Measurements from ENCODE around the gene ZDHHC6.

DNA sequence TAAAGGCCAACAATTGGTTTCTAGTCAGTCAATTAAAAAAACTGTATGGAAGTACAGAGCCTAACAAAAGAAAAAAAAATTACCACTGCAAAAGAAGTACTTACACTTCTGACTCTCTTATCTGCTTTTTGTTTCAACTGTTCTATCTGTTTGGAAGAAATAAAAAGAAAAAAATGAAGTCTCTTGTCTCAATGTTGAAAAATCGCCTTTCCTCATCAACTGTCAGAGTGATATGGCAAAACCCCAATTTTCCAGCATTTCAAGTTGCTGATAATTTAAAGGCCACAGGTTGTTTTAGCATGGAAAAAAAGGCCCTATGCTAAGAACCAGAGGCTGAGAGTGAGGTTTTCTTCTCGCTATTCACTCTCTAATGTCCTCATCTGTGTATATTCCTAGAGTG, 13.6 kb downstream of the ZDHHC6 start:
- TF ChIP-seq SP1 (IDR thresholded peaks at IDR 0.05) (no peak), FOXM1 (IDR thresholded peaks at IDR 0.05; ENCODE audit: borderline replicate concordance) (no peak), ELF4 (IDR thresholded peaks at IDR 0.05) (no peak), LEF1 (IDR thresholded peaks at IDR 0.05; ENCODE audit: borderline replicate concordance) (no peak), CTBP1 (IDR thresholded peaks at IDR 0.05; ENCODE audit: borderline replicate concordance) (no peak), FOXK2 (IDR thresholded peaks at IDR 0.05) (no peak), NFRKB (IDR thresholded peaks at IDR 0.05) (no peak), BHLHE40 (IDR thresholded peaks at IDR 0.05; ENCODE audit: borderline replicate concordance) (no peak)

All from HEK293T (cell line).